Aortic smooth muscle cell (primary cell): ENCODE data around the gene EEIG2. TPM values are rescaled to one million over a fixed set of nuclear protein-coding genes. Genes with fewer than 3 reads are reported as not detected.

Experiments
- total RNA-seq: library from RNA; depleted of rRNA; stranded (reverse); fragments of >200 nt; gene quantifications from 2 replicates; pipeline ENCODE4 v1.2.3, GENCODE V29; 2014

EEIG2 gene
- 17.3 and 21.4 TPM in 2 replicates for total RNA-seq

DNA sequence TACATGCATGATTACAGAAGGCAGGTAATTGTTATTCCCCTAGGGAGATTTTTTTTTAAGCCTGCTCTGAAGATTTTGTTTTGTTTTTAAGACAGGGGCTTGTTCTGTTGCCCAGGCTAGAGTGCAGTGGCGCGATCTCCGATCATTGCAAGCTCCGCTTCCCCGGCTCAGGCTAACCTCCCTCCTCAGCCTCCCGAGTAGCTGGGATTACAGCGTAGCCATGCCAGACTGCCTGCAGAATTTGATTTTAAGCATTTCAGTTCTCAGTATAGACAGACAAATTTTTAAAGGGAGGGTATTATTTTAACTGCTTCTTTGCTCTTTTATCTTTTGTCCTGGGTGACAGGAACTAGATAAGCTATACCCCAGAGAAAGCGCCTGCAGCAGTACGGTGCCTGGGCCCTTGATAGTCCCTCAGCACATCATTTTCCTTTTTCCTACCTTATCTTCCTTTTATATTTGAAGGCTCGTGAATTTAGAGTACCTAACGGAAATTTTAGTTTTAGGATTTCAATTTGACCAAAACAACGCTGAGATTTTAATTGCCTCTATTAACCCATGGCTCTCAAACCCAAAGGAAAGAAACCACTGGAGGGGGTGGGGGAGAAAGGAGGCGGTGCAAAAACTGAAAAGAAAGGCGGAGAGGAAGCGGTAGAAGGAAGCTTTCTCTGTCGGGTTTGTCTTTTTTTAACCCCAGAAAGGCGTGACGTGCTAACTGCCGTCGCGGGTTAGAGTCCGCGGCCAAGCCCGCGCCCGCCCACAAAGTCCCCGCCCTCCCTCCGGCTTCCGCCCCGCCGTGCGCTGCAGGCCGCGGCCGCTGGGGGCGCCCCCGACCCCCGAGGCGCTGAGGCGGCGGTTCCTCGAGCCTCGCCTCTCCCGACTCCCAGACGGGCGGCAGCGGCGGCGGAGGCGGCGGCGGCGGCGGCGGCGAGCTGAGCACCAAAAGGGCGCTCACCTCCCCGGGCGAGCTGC, at the start of gene EEIG2:
TSS of gene EEIG2 (plus strand) at position 886 of the 972 bp plus-strand sequence. CDS start 329 bp downstream, outside the sequence.

Other genes starting within 250 kb of the EEIG2 start
- gene NBPF6, start 109.8 kb upstream of the EEIG2 start, total RNA-seq = 0.06 TPM in 1 of 2 replicates, not detected in the other
- 2.6 and 2.7 TPM in 2 replicates for gene HENMT1, start 101.0 kb downstream of the EEIG2 start, total RNA-seq
- gene PRPF38B, start 132.2 kb downstream of the EEIG2 start, total RNA-seq = 11.6 and 14.2 TPM in 2 replicates
- gene FNDC7, start 152.8 kb downstream of the EEIG2 start, total RNA-seq = 0.25 and 0.26 TPM in 2 replicates
- 63.5 and 65.0 TPM in 2 replicates for gene STXBP3, start 186.6 kb downstream of the EEIG2 start, total RNA-seq